Hematopoietic multipotent progenitor cell treated with erythropoietin and hydrocortisone succinate and interleukin-3 and kit ligand, for 6 days (in vitro differentiated cells): ENCODE measurements around the gene ATL2.
A peak's percentile ranks its signal among the peaks of the same experiment; 100 is the strongest.
"Not testable (repeated sequence)": the region's sequence is repeated elsewhere in the genome, so short reads cannot be mapped to it uniquely, and the experiment has no call there.

ENCODE experiments used
- DNase-seq: peaks from one replicate; pipeline ENCODE4 v3.0.0-alpha.2; 2015

Gene ATL2

DNA sequence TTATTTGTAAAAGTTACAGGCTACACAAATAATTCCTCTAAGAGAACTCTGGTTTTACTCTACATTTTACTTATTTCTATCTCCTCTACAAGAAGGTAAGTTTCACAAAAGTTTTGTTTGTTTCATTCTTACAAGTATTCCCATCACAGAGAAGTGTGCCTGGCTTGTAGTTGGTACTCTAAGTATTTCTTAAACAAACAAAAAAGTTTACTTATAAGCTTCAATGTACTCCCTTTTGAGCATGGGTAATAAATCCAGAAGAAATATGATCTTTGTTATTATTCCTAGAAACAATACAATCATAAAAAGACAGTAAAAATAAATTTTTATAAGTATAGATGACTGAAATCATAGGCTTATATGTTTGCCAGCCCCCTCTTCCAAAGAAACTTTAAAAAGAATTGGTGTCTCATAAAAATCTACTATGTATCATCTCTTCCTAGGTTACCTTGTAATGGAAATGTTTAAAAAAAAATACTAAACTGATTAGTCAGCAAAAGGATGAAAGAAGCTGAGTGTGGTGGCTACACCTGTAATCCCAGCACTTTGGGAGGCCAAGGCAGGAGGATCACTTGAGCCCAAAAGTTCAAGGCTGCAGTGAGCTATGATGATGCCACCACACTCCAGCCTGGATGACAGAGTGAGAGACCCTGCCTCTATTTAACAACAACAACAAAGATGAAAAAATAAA, 54.7 kb downstream of the ATL2 start:
- DNase-seq: no peak

DNA sequence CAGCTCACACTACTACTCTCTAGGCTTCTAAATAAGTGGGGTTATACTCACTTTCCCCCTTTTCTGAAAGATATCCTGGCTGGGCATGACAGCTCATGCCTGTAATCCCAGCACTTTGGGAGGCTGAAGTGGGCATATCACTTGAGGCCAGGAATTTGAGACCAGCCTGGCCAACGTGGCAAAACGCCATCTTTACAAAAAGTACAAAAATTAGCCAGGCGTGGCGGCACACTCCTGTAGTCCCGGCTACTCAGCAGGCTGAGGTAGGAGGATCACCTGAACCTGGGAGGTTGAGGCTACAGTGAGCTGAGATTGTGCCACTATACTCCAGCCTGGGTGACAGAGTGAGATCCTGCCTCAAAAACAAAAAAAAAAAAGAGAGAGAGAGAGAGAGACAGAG, 57.8 kb downstream of the ATL2 start:
- not testable (repeated sequence) for DNase-seq

DNA sequence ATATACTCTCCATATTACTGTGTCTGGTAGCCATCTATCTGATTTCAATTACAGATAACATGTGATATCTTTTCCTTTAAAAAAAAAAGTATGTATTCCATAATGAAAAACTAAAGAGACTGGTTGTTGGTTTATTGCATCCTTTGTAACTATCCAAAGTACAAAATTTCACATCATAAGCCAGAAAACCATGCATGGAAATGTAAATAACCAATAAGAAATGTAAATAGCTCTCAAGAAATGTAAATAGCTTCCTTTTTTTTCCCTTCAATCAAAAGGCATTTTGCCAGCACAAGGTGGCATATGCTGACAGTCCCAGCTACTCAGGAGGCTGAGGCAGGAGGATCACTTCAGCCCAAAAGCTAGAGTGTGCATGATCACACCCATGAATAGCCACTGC, 59.3 kb downstream of the ATL2 start:
- no peak for DNase-seq

- peak; percentile 73 for DNase-seq
Observed at GRCh38 chr2:38315707-38316333, 61.3 kb downstream of the ATL2 start.

- DNase-seq: no peak
Observed at GRCh38 chr2:38308821-38309220, 68.3 kb downstream of the ATL2 start.

DNA sequence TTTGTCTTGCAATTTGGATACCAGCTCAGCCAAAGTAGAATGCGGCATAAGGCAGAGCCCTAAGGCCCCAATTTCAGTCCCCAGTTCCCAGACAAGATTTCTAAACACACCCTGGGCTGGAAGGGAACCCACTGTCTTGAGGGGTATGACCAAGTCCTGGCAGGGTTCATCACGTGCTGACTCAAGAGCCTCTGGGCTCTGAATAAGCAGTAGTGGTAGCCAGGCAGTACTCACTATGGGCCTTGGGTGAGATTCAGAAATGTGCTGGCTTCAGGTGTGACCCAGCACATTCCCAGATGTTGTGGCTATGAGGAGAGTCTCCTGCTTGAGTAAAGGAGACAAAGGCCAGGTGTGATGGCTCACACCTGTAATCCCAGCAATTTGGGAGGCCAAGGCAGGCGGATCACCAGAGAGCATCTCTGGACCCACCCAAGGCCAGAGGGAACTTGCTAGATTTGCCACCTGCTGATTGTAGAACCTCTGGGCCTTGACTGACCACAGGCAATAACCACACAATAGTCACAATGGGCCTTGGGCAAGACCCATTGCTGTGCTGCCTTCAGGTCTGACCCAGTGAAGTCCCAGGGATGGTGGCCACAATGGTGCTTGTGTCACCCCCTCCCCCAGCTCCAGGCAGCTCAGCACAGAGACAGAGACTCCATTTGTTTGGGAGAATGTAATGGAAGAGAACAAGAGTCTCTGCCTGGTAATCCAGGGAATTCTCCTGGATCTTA, 74.9 kb downstream of the ATL2 start:
- DNase-seq: no peak

- peak; percentile 24 for DNase-seq
Observed at GRCh38 chr2:38301340-38301968, 75.6 kb downstream of the ATL2 start.

GRCh38 chr2:38298539-38298938, 78.5 kb downstream of the ATL2 start:
- no peak for DNase-seq

DNA sequence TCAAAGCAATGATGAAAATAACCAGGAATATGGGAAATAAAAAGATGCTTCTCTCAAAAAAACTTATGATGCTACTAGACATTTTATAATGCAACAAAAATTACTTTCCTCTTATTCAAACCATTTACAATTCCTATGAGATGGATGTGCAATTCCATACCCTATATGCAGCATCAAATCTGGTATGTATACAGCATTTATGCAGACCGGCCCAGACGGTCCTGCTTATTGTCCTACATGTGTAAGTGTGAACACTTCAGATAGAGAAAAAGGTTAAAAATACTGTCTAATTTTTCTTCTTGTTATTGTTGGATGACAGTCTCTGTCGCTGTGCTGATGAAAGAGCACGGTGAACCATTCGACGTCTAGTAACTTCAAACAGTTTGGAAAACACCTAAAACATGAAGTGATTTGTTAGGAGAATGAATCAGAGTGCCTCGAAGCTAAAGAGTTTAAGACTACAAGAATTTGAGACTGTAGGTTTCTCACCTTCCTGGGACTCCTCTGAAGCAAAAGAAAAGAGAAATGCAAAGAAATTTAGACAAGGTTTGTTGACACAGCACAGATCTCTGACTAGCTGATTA, 80.8 kb downstream of the ATL2 start:
- DNase-seq: no peak

- no peak for DNase-seq
Observed at GRCh38 chr2:38294597-38294996, 82.5 kb downstream of the ATL2 start.

DNA sequence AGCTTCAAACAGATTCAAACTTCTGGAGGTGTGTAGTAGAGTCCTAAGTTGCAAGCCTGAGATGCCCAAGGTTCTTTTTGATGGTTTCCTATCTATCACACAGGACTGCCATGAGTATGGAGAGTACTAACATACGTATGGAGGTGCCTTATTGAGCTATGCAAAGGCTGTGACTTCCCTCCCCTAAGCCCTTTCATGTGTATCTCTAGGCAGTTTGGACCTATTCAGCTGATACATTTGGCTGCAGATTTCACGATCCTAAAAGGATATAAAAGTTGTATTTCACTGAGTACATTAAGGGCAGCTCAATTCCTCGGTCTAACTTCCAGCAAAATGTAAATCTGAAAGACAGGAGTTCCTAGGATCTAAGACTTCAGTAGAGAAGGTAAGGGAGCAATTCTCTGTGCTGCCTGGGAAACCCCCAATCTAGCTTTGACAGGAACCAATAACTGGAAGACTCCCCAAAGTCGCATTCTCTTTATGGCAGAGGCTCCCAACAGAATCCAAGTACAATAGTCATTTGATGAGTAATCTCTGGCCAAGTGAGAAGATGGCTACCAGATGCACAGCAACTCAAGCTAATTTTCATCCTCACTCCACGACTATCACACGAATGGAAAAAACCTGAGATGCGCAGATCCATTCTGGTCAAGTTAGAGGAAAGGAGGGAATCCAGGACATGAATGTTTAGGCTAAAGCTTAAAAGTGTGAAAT, 83.8 kb downstream of the ATL2 start:
- DNase-seq: no peak

GRCh38 chr2:38290332-38290731, 86.7 kb downstream of the ATL2 start:
- DNase-seq: no peak

DNA sequence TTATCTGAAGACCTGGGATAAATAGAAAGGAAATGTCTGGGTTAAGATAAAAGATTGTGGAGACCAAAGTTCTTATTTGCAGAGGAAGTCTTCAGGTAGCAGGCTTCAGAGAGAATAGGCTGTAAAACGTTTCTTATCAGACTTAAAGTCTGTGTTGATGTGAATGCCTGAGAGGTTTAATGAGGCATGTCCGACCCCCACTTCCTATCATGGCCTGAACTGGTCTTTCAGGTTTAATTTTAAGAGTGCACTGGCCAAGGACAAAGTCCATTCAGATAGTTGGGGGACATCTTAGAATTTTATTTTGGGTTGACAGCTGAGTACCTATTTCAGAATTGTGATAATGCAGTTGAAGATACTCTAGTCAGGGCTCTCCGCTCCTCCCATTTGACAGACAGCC, 92.1 kb downstream of the ATL2 start:
- peak; percentile 9 for DNase-seq

- no peak for DNase-seq
Observed at GRCh38 chr2:38281095-38281742, 95.9 kb downstream of the ATL2 start.

DNA sequence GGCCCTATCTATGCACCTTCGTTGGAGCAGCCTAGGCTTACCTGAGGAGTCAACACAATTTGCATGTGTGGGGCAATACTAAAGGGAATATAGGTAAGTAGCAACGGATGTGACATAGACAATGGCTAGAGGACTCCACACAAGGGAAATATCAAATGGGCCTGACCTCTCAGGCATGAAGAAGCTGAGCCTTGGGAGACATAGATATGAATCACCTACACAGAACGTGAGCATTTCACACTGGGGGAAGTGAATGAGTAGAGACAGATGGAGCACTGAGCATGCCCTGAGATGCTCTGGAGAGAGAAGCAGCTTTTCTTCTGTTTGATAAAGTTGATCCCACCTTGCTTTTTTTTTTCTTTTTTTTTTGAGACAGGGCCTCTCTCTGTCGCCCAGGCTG, 97.9 kb downstream of the ATL2 start:
- DNase-seq: no peak

GRCh38 chr2:38278117-38278438, 99.0 kb downstream of the ATL2 start:
- not testable (repeated sequence) for DNase-seq

DNA sequence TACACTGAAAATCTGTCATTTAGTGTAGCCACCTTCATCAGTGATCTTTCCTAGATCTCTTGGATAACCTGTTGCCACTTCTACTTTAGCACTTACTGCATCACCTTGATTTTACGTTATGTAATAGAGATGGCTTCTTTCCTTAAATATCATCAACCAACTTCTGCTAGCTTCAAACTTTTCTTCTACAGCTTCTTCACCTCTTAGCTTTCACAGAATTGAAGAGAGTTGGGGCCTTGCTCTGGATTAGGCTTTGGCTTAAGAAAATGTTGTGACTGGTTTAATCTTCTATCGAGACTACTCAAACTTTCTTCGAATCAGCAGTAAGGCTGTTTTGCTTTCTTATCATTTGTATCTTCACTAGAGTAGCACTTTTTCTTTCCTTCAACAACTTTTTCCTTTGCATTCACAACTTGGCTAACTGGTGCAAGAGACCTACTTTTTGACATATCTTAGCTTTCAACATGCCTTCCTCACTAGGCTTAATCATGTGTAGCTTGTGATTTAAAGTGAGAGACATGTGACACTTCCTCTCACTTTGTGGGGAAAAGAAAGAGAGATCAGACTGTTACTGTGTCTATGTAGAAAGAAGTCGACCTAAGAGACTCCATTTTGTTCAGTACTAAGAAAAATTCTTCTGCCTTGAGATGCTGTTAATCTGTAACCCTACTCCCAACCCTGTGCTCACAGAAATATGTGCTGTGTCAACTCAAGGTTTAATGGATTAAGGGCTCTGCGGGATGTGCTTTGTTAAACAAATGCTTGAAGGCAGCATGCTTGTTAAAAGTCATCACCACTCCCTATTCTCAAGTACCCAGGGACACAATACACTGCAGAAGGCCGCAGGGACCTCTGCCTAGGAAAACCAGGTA, 99.6 kb downstream of the ATL2 start:
- DNase-seq: no peak

GRCh38 chr2:38274286-38275276, 102.5 kb downstream of the ATL2 start:
- peak; percentile 89 for DNase-seq

DNA sequence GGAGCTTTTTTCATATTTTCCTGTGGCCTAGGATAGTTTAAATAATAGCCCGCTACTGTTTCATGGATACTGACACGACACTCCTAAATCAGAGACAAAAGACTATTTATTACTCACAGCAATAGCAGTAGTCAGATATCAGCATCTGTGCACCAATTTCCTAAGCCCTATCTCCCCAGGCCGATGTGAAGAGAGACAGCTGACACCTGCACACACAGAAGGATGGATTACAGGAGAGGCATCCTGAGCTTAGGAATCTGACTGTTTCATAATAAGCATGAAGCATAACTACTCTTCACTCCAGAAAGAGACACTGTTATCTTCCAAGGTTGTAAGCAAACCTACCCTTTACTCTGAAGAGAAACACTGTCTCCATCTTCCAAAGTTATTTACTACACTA, 105.4 kb downstream of the ATL2 start:
- DNase-seq: no peak

DNA sequence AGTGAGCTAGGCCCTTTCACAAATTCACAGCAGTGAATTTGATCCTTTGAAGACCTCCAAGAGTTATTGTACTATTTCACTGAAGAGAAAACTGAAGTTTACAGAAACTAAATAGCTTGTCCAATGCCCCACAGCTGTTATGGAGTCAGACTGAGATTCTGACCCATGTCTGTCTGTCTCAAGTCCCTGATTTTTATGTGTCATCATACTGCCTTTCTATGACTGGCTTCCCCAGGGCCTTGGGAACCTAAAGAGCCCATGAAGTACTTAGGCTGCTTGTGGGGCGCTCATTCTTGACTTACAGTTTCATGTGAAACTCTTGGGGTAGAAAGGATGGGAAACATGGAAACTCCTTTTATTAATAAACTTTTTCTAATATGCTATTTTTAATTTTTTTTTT, 107.7 kb downstream of the ATL2 start:
- DNase-seq: no peak
